A549 (cell line): ENCODE results near the gene TPPP2. TPM values are rescaled to one million over a fixed set of nuclear protein-coding genes. Genes with fewer than 3 reads are reported as not detected.

ENCODE experiments used
- ATAC-seq, 2 experiments: fragments of 200-7000 bp in 1 of 2; fragments of >200 bp in 1 of 2; cut with Nextera tagmentation in 1 of 2; cut with Tn5 transposase in 1 of 2; 3 replicates each; pipeline versions ENCODE4 v1.8.0 to v1.9.1; 2018 to 2020; ENCODE audit warnings: mild to moderate bottlenecking in 1 of 2, moderate library complexity in 1 of 2
- CTCF ChIA-PET: fragments of 300-600 bp; sonication (Branson Sonifier 250); formaldehyde crosslinking; extraction: SDS; loops from one replicate; lab custom pipeline; 2021; ENCODE audit warnings: antibody characterized with exemption, inconsistent platforms; lab: Yijun Ruan, JAX
- POLR2A ChIA-PET: fragments of 350-600 bp; formaldehyde crosslinking; extraction: SDS; loops from one replicate; lab custom pipeline; 2021; ENCODE audit warnings: antibody characterized with exemption, inconsistent platforms; lab: Yijun Ruan, JAX
- DNase-seq, 2 experiments: peaks; one replicate each; pipeline versions ENCODE4 v3.0.0 to v3.0.0-alpha.2; 2011 to 2016; ENCODE audit warnings: low read depth in 1 of 2, low spot score in 1 of 2
- FAIRE-seq: peaks from 2 replicates; lab custom pipeline; 2011; peaks lifted over from hg19 to GRCh38; lab: Jason Lieb, UNC
- H3K27ac ChIP-seq, 2 experiments: fragments of >200 bp; sonication (Bioruptor Twin); formaldehyde crosslinking; 3 replicates each; pipeline ENCODE4 v1.5.1; 2016 to 2017
- H3K4me1 ChIP-seq: fragments of >200 bp; sonication (Bioruptor Twin); formaldehyde crosslinking; 3 replicates; pipeline ENCODE4 v1.6.1; 2016
- H3K4me2 ChIP-seq: fragments of >200 bp; sonication (Bioruptor Twin); formaldehyde crosslinking; 3 replicates; pipeline ENCODE4 v1.6.1; 2016
- H3K4me3 ChIP-seq: fragments of >200 bp; sonication (Bioruptor Twin); formaldehyde crosslinking; 3 replicates; pipeline ENCODE4 v1.5.1; 2016
- H3K9me3 ChIP-seq: fragments of >200 bp; sonication (Bioruptor Twin); formaldehyde crosslinking; 3 replicates; pipeline ENCODE4 v1.6.1; 2016
- ATOH8 ChIP-seq: fragments of 250-450 bp; sonication (Bioruptor Pico); IDR thresholded peaks from 2 replicates; pipeline ENCODE4 v1.5.0; 2020; ENCODE audit warnings: low read depth, mild to moderate bottlenecking, moderate library complexity
- BCL3 ChIP-seq: fragments of >200 bp; sonication (Bioruptor Twin); formaldehyde crosslinking; IDR thresholded peaks from 3 replicates; pipeline ENCODE4 v1.6.1; 2016
- BHLHE40 ChIP-seq: IDR thresholded peaks from 2 replicates; pipeline ENCODE4 v1.6.1; 2012; ENCODE audit warnings: low read depth, low read length, inconsistent platforms
- CBX2 ChIP-seq: fragments of 200-600 bp; sonication (generic); IDR thresholded peaks from 2 replicates; pipeline ENCODE4 v1.6.1; 2016; ENCODE audit warnings: low read depth, mild to moderate bottlenecking, borderline replicate concordance
- E2F6 ChIP-seq: IDR thresholded peaks from 2 replicates; pipeline ENCODE4 v1.6.1; 2012; ENCODE audit warnings: low read depth, borderline replicate concordance
- ELK1 ChIP-seq: fragments of 150-350 bp; IDR thresholded peaks from 2 replicates; pipeline ENCODE4 v1.6.1; 2014; ENCODE audit warnings: low read depth, mild to moderate bottlenecking, low read length
- EP300 ChIP-seq, 2 experiments: fragments of >200 bp; sonication (Bioruptor Twin); formaldehyde crosslinking; IDR thresholded peaks; 2 replicates in 1 of 2; 3 replicates in 1 of 2; pipeline ENCODE4 v1.6.1; 2016 to 2017
- ESRRA ChIP-seq: fragments of 150-350 bp; IDR thresholded peaks from 2 replicates; pipeline ENCODE4 v1.6.1; 2014; ENCODE audit warnings: mild to moderate bottlenecking, low read length, borderline replicate concordance
- HOXB13 ChIP-seq: fragments of 250-450 bp; sonication (Bioruptor Pico); IDR thresholded peaks from 2 replicates; pipeline ENCODE4 v1.5.0; 2020; ENCODE audit warnings: low read depth, mild to moderate bottlenecking, moderate library complexity
- JUN ChIP-seq, 2 experiments: fragments of >200 bp; sonication (Bioruptor Twin); formaldehyde crosslinking; IDR thresholded peaks; 2 replicates in 1 of 2; 3 replicates in 1 of 2; pipeline ENCODE4 v1.6.1; 2016 to 2017
- JUNB ChIP-seq: fragments of >200 bp; sonication (Bioruptor Twin); formaldehyde crosslinking; IDR thresholded peaks from 2 replicates; pipeline ENCODE4 v1.6.1; 2016
- NPAS2 ChIP-seq: fragments of 250-450 bp; sonication (Bioruptor Pico); IDR thresholded peaks from 2 replicates; pipeline ENCODE4 v1.8.0; 2022; ENCODE audit warnings: mild to moderate bottlenecking, moderate library complexity, borderline replicate concordance
- PHF8 ChIP-seq: fragments of 200-600 bp; sonication (generic); IDR thresholded peaks from 2 replicates; pipeline ENCODE4 v1.6.1; 2016; ENCODE audit warnings: low read depth, mild to moderate bottlenecking, antibody characterized with exemption, moderate library complexity, borderline replicate concordance
- POLR2A ChIP-seq: IDR thresholded peaks from 2 replicates; pipeline ENCODE4 v1.6.1; 2012; ENCODE audit warnings: mild to moderate bottlenecking, low read length
- RAD21 ChIP-seq, 2 experiments: fragments of >200 bp in 1 of 2; sonication (Bioruptor Twin) in 1 of 2; formaldehyde crosslinking in 1 of 2; IDR thresholded peaks in 1 of 2; conservative IDR thresholded peaks in 1 of 2; 2 replicates in 1 of 2; 3 replicates in 1 of 2; pipeline ENCODE4 v1.6.1; 2012 to 2018; ENCODE audit warnings: inconsistent platforms in 1 of 2
- RARB ChIP-seq: fragments of 250-450 bp; sonication (Bioruptor Pico); IDR thresholded peaks from 2 replicates; pipeline ENCODE4 v1.8.0; 2021; ENCODE audit warnings: mild to moderate bottlenecking, moderate library complexity
- RCOR1 ChIP-seq: fragments of 150-350 bp; IDR thresholded peaks from 2 replicates; pipeline ENCODE4 v1.6.1; 2014; ENCODE audit warnings: antibody characterized with exemption, low read length, low read depth
- RNF2 ChIP-seq: fragments of 200-600 bp; sonication (generic); IDR thresholded peaks from 2 replicates; pipeline ENCODE4 v1.6.1; 2016; ENCODE audit warnings: low read depth, mild to moderate bottlenecking, antibody characterized with exemption, moderate library complexity, borderline replicate concordance
- SMC3 ChIP-seq: fragments of >200 bp; sonication (Bioruptor Twin); formaldehyde crosslinking; IDR thresholded peaks from 3 replicates; pipeline ENCODE4 v1.6.1; 2018; ENCODE audit warnings: inconsistent platforms
- SREBF2 ChIP-seq: fragments of 450-650 bp; IDR thresholded peaks from 2 replicates; pipeline ENCODE4 v1.6.1; 2014; ENCODE audit warnings: mild to moderate bottlenecking, moderate library complexity
- TP53 ChIP-seq: fragments of 250-450 bp; sonication (Bioruptor Pico); IDR thresholded peaks from 2 replicates; pipeline ENCODE4 v1.5.0; 2021; ENCODE audit warnings: mild to moderate bottlenecking, moderate library complexity
- USF2 ChIP-seq: fragments of 450-650 bp; IDR thresholded peaks from 2 replicates; pipeline ENCODE4 v1.6.1; 2014; ENCODE audit warnings: antibody characterized with exemption
- ZFP36 ChIP-seq: fragments of 450-650 bp; IDR thresholded peaks from 2 replicates; pipeline ENCODE4 v1.6.1; 2014; ENCODE audit warnings: borderline replicate concordance; ENCODE audit not compliant: partially characterized antibody
- ZNF302 ChIP-seq: fragments of 250-450 bp; sonication (Bioruptor Pico); IDR thresholded peaks from 2 replicates; pipeline ENCODE4 v1.9.0; 2021; ENCODE audit warnings: inconsistent platforms, mild to moderate bottlenecking, moderate library complexity
- ZSCAN20 ChIP-seq: fragments of 250-450 bp; sonication (Bioruptor Pico); IDR thresholded peaks from 2 replicates; pipeline ENCODE4 v1.8.0; 2022; ENCODE audit warnings: mild to moderate bottlenecking, moderate library complexity
- WGBS: methylation state at CpG from one replicate; pipeline ENCODE4 v1.1.6; 2017; ENCODE audit errors: missing lambda C conversion rate; 5-methylcytosine and 5-hydroxymethylcytosine counted together
- polyA plus RNA-seq, 4 experiments: library from polyadenylated mRNA; depleted of rRNA in 3 of 4; stranded (reverse); fragments of >200 nt; fragmentation: RNase III in 1 of 4; extraction: RNeasy Plus Mini Kit Qiagen cat#74134 plus additional on column Dnase treatment in 1 of 4; gene quantifications; 2 replicates in 3 of 4; 3 replicates in 1 of 4; pipeline ENCODE4 v1.2.3, GENCODE V29; 2011 to 2017

Gene TPPP2
- polyA plus RNA-seq, 2 of the 4 experiments (the other 2 are of a cell fraction): not detected

GRCh38 chr14:21054768-21055145 is 24.7 kb downstream of the TPPP2 start:
- WGBS: 78% methylated on average over 4 of the region's 4 CpGs
- Histone ChIP-seq H3K4me3 (no peak overlapping the region), H3K4me1 (peaks cover 20% of the 10 kb centered on the region), H3K27ac (no peak overlapping the region), H3K9me3 (no peaks in the 10 kb centered on the region), H3K4me2 (peak overlapping the region; percentile 14; the same call in 1 of the 3 replicates)
- ChIA-PET CTCF (interaction anchor here (4.8 kb wide), 1 partner anchor 38 kb away, joined by 26 read pairs; no protein-coding TSS in a partner anchor), POLR2A (no interaction called here)
- FAIRE-seq (no peak), DNase-seq (no peak), ATAC-seq (no peak; a peak in 1 of 6 replicates)
- TF ChIP-seq PHF8: no peak
- TF ChIP-seq E2F6: no peak
- TF ChIP-seq ESRRA: no peak
- no peak for TF ChIP-seq JUN (IDR thresholded peaks at IDR 0.05)
- no peak for TF ChIP-seq EP300 (IDR thresholded peaks at IDR 0.05)
- TF ChIP-seq RARB: no peak
- no peak for TF ChIP-seq ZNF302
- TF ChIP-seq SMC3: no peak
- TF ChIP-seq RNF2: no peak
- TF ChIP-seq RCOR1: no peak
- no peak for TF ChIP-seq ZSCAN20 (CRISPR knock-in tag)
- no peak for TF ChIP-seq CBX2
- TF ChIP-seq TP53 (CRISPR knock-in tag): no peak

GRCh38 chr14:21055432-21056117 is 25.6 kb downstream of the TPPP2 start:
- H3K27ac ChIP-seq: peak overlapping the region; percentile 44 to 50; a peak in 3 of 6 replicates
- FAIRE-seq (no peak), DNase-seq (no peak), ATAC-seq (peak; percentile 26 to 49; a peak in 3 of 6 replicates)
- 26% methylated on average over 5 of the region's 5 CpGs for WGBS
- peak overlapping the region; percentile 51 for H3K4me2 ChIP-seq
- ChIA-PET CTCF (interaction anchor here (1.1 to 4.8 kb wide), 5 partner anchors 11 to 41 kb away, joined by 3 to 26 read pairs (median 7); no protein-coding TSS in a partner anchor), POLR2A (no interaction called here)
- H3K4me3 ChIP-seq: no peak overlapping the region
- no peaks in the 10 kb centered on the region for H3K9me3 ChIP-seq
- H3K4me1 ChIP-seq: peaks cover 20% of the 10 kb centered on the region
- TF ChIP-seq RNF2 (no peak), POLR2A (no peak)

GRCh38 chr14:21056520-21057163 is 26.6 kb downstream of the TPPP2 start:
- ATAC-seq (no peak), FAIRE-seq (no peak), DNase-seq (no peak)
- Histone ChIP-seq H3K4me1 (peaks cover 20% of the 10 kb centered on the region), H3K4me2 (no peak overlapping the region), H3K27ac (no peak overlapping the region), H3K9me3 (no peaks in the 10 kb centered on the region), H3K4me3 (no peak overlapping the region)
- ChIA-PET CTCF (interaction anchor here (0.6 to 4.8 kb wide), 10 partner anchors 10 to 85 kb away, joined by 3 to 26 read pairs (median 4); partner anchors contain the start of gene ARHGEF40), POLR2A (no interaction called here)
- 84% methylated on average over 10 of the region's 10 CpGs for WGBS
- TF ChIP-seq RARB (no peak), HOXB13 (CRISPR knock-in tag) (no peak), USF2 (no peak), ATOH8 (no peak), NPAS2 (no peak), JUNB (no peak), RAD21 (conservative IDR thresholded peaks at IDR 0.05 in 1 of 2, IDR thresholded peaks at IDR 0.05 in 1 of 2) (no peak), BCL3 (no peak), SREBF2 (no peak), ZFP36 (no peak), BHLHE40 (no peak), ELK1 (no peak)
